OCI-M2 (cell line): ENCODE data around the gene TFPI.
"Not testable (repeated sequence)": the region's sequence is repeated elsewhere in the genome, so short reads cannot be mapped to it uniquely, and the experiment has no call there.

Experiments
- DNase-seq: peaks from one replicate; lab custom pipeline; 2025; ENCODE audit not compliant: unreplicated experiment; lab: John Stamatoyannopoulos, UW

Gene TFPI

DNA sequence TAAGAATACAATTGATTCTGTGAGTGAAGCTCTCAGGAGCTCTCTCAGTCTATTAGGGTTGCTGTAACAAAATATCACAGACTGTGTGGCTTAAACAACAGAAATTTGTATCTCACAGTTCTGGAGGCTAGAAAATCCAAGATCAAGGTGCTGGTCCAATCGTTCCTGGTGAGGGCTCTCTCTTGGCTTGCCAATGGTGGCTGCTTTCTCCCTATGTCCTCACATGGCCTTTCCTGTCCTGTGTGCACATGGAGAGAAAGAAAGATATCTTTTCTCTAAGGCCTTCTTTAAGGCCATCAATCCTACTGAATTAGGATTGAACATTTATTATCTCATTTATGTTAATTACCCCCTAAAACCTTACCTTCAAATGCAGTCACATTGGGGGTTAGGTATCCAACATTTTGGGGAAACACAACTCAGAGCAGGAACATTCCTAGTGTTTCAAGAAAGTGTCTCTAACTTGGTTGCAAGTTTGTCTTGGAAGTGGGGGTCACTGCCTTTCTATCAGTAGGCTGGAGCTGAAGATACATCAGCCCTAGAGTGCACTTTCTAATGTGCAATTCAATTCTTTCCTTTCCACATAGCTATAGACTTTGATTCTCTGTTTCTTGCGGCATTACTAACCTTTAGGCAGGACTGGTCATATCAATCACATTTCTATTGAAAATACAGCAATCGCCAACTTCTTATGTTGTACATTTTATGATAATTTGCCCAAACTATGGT, 24.8 kb downstream of the TFPI start:
- no peak for DNase-seq

DNA sequence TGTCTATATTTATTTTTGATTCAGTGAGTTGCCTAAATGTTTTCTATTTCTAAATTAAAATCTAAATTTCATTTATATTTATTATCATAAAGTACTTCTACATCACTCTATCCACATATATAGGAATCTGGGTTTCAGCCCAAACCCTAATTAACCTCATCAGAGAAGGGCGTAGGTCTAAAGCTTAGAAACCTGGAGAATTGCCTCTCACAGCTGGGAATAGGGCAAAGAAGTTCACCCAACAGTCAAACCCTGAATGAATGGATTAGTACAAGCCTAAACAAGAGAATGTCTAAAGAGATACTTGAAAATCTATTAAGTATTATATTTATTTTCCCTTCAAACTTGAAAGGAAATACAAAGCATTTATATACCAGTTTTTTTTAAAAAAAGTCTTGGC, 26.2 kb downstream of the TFPI start:
- DNase-seq, result no peak

- no peak for DNase-seq
Measured at GRCh38 chr2:187527262-187527661, 27.0 kb downstream of the TFPI start.

DNA sequence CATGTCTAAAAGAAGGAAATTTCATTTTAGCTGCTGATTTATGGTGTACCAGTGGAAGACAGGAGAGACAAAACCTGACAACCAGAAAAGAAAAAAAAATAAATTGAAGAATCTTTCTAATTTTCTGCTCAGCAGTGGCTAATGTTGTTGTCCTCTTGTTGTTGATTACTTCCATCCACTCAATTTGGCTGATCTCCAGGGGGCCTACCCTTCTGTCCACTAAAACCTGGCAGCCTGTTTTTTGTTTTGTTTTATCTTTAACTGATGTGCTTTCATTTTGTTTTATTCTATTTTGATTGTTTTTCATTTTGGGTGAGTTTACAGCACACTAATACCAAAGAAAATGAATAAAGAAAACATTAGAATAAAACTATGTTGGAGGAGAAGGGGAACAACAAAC, 27.4 kb downstream of the TFPI start:
- DNase-seq, result no peak

- no peak for DNase-seq
Measured at GRCh38 chr2:187525163-187525900, 28.9 kb downstream of the TFPI start.

DNA sequence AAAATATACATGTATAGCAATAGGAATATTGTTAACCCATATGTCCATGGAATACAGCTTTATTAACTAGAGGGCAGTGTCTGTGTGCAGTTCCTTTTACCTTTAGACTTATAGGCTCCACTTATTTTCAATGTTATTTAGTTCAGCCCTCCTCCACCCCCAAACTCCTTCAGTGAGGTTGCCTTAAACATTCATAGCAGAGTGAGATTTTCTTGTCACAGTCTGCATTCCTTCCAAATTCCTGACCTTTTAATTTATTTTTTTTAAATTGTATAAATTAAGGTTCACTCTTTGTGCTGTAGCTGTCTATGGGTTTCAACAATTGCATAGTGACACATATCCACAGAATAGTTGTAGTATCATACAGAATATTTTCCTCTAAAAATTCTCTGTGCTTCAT, 30.9 kb downstream of the TFPI start:
- DNase-seq, result no peak

GRCh38 chr2:187520121-187520624, 34.1 kb downstream of the TFPI start:
- DNase-seq, result no peak

DNA sequence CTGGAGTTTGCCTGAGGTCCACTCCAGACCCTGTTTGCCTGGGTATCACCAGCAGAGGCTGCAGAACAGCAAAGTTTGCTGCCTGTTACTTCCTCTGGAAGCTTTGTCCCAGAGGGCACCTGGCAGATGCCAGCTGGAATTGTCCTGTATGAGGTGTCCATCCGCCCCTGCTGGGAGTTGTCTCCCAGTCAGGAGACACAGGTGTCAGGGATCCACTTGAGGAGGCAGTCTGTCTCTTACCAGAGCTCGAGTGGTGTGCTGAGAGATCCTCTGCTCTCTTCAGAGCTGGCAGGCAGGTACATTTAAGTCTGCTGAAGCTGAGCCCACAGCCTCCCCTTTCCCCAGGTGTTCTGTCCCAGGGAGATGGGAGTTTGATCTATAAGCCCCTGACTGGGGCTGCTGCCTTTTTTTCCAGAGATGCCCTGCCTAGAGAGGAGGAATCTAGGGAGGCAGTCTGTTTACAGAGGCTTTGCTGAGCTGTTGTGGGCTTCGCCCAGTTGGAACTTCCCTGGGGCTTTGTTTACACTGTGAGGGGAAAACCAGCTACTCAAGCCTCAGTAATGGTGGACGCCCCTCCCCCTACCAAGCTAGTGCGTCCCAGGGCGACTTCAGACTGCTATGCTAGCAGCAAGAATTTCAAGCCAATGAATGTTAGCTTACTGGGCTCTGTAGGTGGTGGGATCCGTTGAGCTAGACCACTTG, 34.7 kb downstream of the TFPI start:
- no peak for DNase-seq

GRCh38 chr2:187517750-187518361, 36.4 kb downstream of the TFPI start:
- not testable (repeated sequence) for DNase-seq

- not testable (repeated sequence) for DNase-seq
Measured at GRCh38 chr2:187516630-187517510, 37.4 kb downstream of the TFPI start.

DNA sequence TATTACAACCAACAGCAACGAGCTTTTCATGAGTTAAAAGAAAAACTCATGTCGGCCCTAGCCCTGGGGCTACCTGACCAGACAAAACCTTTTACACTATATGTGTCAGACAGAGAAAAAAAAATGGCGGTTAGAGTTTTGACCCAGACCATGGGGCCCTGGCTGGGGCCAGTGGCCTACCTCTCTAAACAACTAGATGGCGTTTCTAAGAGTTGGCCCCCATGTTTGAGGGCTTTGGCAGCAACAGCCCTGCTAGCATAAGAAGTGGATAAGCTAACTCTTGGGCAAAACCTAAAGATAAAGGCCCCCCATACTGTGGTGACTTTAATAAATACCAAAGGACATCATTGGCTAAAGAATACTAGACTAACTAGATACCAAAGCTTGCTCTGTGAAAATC, 39.3 kb downstream of the TFPI start:
- DNase-seq, result no peak

- not testable (repeated sequence) for DNase-seq
Measured at GRCh38 chr2:187514235-187514829, 39.9 kb downstream of the TFPI start.

DNA sequence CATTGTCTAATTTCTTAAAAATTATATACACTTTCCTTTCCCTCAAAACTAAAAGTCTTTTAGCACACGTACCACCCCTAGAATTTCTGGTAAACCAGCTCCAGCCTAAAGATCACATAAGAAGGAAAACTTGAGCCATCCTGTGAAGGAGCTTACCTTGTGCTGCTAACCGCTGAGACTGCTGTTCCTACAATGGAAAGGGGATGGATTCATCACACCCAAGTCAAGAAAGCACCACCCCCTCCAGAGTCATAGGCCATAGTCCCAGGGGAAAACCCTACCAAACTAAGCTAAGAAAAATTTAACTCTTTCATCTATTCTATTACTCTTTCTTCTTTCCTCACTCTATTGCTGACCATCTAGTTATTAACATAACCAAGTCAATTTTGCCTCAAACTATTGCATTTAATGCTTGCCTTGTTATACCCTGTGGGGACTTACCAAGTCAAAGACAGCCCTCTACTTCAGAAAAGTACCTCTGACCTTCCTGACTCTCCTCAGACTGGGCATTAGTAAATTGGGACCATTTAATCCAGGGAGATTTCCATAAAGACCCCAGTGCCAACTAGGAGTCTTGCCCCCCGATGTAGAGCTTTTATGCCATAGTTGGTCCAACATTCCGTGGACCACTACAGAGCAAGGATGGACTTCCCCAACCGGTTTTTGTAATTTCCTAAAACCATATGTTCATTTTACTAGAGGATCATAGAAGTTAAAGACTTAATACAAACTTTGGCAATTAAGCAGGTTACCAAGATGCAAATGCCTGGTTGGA, 40.6 kb downstream of the TFPI start:
- not testable (repeated sequence) for DNase-seq

GRCh38 chr2:187511356-187512315, 42.6 kb downstream of the TFPI start:
- no peak for DNase-seq

GRCh38 chr2:187510419-187511355, 43.5 kb downstream of the TFPI start:
- DNase-seq, result not testable (repeated sequence)

DNA sequence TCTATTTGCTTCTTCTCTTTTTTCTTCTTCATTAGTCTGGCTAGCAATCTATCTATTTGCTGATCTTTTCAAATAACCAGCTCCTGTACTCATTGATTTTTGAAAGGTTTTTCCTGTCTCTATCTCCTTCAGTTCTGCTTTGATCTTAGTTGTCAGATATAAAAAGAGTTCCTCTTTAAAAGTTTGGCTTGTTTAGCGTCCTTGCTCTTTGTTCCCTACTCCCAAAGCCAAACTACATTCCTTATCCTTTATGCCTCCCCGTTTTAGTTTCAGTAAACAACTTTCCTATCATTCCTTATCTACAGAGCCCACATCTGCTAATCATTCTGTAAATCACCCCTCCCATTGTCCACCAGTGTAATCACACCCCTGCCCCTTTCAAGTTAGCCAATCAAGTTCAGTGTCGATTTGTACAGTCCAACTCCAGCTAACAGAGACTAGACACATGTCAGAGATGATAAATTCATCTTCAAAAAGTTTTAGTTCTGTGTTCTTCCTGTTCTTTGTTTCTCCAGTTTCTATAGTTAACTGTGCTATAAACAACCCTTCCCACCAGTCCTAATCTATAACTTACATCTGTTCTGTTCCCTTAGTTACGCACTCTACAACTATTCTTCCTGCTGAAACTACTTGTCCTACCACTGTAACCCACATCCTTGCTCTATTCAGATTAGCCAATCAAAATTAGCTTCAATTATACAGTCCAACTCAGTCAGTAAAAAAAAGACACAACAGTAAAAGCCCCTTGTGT, 44.4 kb downstream of the TFPI start:
- peak; percentile 44 for DNase-seq
